Loucy (cell line): Measurements from ENCODE around the gene MEAF6.
A peak's percentile ranks its signal among the peaks of the same experiment; 100 is the strongest.

Source experiments
- EZH2phosphoT487 ChIP-seq: fragments of 200-600 bp; IDR thresholded peaks from 2 replicates; pipeline ENCODE4 v1.6.1; 2018; ENCODE audit warnings: antibody characterized with exemption, mild to moderate bottlenecking, moderate library complexity, borderline replicate concordance
- TF ChIP-seq, protein P1 (sequence below): fragments of 200-600 bp; sonication (generic); conservative IDR thresholded peaks from 2 replicates; pipeline ENCODE4 v1.5.1; 2014; ENCODE audit warnings: mild to moderate bottlenecking, antibody characterized with exemption, low read length

GRCh38 chr1:37509181-37509580 lies 5.4 kb downstream of the MEAF6 start:
- TF ChIP-seq, protein P1, sequence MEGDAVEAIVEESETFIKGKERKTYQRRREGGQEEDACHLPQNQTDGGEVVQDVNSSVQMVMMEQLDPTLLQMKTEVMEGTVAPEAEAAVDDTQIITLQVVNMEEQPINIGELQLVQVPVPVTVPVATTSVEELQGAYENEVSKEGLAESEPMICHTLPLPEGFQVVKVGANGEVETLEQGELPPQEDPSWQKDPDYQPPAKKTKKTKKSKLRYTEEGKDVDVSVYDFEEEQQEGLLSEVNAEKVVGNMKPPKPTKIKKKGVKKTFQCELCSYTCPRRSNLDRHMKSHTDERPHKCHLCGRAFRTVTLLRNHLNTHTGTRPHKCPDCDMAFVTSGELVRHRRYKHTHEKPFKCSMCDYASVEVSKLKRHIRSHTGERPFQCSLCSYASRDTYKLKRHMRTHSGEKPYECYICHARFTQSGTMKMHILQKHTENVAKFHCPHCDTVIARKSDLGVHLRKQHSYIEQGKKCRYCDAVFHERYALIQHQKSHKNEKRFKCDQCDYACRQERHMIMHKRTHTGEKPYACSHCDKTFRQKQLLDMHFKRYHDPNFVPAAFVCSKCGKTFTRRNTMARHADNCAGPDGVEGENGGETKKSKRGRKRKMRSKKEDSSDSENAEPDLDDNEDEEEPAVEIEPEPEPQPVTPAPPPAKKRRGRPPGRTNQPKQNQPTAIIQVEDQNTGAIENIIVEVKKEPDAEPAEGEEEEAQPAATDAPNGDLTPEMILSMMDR = peak; percentile 59
- no peak for TF ChIP-seq EZH2phosphoT487
